NCI-H748 (cell line): ENCODE results near the gene CPE.
"Not testable (repeated sequence)": the region's sequence is repeated elsewhere in the genome, so short reads cannot be mapped to it uniquely, and the experiment has no call there.

Experiments used
- DNase-seq: peaks from one replicate; lab custom pipeline; 2025; ENCODE audit not compliant: unreplicated experiment; lab: John Stamatoyannopoulos, UW

CPE gene

DNA sequence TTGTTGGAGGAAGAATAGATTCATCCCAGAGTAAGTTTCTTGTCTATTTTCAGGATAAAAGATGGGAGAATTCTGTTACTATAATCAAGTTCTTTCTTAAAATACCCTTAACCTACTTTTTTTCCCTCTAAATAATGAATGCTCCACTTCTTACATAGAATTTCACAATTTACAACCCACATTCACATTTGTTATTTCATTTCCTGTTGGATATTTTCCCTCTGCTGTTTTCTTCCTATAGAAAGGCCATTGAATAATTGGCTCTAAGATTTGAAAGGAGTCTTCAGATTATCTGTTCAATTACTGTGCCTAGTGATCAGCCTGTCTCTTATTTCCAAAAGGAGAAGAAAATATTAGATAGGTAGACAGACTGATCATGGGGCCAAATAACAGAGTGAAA is 79.7 kb downstream of the CPE start:
- DNase-seq, result no peak

DNA sequence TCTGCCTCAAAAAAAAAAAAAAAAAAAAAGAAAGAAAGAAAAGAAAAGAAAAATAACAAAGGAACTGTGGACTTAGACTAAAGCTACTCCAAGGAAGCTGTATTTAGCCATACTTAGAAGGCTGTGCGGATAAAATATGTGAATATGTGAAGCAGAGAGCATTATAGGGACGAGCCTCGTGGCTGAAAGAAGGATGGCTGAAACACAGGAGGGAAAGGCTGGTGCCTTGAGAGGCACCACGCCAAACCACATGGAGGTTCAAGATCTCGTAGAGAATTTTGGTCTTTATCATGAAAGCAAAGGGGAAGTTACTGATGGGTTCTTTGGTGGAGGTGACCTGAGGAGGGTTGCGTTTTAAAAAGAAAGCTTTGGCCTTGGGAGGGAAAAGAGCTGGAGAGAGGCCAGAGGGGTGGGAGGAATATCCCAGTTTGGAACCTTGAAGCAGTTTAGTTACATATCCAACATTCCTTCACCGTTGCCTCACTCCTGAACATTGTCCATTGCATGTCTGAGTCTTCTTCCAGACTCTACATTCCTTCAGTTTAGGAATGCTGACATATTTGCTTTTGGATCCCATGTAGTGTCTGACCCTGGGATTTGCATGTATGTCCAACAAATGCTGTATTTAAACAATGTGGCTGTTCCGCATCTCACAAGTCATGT is 82.5 kb downstream of the CPE start:
- DNase-seq, result no peak

DNA sequence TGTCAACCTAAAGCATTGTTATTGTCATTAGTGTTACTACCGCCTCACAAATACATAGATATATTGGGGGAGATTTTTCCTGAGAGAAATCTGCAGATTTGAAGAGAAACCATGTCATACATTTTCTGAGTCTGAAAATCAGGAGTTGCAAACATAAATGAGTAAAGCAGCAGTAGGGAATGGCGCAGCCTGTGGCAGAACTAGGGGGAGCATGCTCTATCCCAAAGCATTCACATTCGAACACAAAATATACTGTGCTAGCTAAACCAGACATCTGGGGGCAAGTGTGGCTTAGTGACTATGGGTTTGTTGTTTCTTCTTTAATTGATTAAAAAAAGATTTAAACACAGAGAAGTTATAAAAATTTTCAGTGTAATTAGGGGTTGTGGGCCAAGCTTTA is 83.2 kb downstream of the CPE start:
- no peak for DNase-seq

DNA sequence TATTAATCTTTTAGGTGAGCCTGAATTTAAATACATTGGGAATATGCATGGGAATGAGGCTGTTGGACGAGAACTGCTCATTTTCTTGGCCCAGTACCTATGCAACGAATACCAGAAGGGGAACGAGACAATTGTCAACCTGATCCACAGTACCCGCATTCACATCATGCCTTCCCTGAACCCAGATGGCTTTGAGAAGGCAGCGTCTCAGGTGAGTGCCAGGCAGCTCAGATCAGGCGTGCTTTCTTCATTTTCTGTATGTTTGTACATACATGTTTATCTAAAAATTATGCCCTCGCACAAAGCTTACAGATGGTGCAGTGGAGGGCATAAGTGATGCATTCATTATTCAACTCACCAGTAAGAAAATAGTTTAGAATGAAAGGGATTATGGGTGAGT is 85.6 kb downstream of the CPE start:
- DNase-seq, result peak; percentile 22

DNA sequence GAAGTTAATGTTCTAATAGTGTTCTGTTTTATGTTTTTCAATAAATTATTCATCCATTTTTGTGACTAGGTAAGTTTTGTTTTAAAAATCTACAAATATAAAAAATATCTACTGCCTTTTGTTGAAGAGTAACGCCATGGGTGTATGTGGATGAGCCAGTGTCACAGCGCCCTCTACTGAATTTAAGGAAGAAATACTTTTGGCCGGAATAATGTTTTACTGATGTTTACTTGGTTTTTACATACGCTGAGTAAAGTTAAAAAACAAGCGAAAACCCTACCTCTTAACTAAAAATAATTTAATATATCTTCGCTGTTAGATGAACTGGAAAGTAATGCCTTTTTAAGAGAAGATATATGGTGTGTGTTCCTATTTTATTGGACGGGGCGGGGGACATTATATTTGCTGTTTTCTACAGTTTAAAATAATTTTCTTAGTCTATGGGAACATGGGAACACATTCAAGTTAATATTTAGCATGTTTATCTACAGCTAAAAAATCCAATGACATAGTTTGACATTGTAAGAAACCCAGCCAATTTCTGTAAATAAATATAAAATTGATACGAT is 86.1 kb downstream of the CPE start:
- peak; percentile 32 for DNase-seq

DNA sequence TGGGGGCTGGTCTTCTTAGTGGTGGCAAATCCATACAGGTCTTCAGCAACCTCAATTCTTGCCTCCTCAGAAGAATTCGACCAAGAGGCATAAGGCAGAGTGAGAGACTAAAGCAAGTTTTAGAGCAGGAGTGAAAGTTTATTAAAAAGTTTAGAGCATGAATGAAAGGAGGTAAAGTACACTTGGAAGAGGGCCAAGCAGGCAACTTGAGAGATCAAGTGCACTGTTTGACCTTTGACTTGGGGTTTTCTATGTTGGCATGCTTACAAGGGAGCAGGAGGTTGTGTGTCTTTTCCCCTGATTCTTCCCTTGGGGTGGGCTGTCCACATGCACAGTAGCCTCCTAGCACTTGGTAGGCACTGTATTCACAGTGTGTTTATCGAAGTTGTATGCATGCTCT is 91.2 kb downstream of the CPE start:
- DNase-seq, result no peak

DNA sequence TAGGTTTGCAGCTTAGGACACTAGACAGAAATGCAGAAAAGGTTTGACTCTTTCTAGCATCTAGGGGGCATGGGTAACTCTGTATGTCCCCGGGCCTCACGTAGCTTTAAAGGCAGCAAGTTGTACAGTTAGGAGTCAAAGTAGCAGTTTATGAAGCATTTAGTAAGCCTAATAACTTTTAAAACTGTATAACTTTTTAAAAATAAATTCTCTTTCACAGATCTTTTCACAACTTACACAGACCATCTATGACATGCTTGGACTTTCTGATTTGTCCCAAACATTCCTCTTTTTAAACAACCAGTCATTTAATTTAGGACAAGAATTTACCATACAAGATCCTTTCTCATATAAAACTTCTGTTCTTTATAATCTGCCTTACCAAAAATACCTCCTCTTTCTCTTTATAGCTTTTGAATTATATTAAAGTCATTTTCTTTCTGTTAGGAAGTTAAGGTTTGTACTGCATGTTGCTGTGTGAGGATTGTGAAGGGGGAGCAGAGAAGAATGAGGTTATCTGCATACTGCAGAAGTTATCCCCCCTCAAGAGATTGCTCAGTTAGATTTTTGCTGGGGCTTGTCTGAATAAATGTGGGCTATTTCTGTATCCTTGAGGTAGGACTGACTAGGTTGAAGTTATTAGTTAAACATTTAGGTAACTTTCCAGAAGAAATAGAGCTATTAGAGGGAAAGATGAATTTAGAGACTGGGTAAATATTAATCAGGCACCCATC is 94.3 kb downstream of the CPE start:
- DNase-seq, result no peak

DNA sequence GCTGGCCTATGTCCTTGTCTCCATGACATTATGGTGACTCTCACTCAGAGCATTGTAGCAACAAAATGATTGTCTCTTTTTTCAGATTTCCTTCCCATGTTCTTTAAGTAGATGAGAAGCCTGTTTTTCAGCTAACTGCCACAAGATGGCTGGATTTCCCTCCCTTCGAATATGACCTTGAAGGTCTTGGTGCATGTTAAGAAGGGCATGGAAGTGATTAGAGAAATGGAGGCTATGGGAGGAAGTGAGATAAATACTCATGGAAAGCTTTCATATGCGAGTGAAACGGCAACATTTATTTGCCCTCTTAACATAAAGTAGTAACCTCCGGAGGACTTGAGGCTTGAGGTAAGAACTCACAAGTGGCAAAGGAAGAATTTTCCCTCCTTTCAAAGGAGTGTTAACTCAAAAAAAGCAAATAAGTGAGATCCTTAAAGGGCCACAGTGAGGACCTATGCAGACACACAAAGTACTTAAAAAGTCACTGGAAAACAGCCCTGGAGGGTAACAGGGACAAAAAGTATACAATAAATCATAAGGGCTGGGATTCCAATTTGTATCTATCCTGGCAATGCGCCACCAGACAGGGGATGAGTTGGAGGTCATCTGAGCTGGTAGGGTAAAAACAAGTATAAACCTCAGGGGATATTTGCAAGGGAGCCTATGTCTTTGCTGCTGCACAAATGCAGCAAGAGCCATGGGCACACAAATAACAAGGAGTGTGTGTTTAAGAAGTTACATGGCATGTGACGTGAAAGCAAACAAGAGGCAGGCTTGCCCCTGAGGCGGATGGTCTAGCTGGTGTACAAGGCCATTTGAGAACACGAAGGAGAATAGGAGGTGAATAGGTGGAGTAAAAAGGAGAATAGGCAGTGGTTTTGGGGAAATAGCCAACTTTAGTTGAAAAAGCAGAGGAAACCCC is 96.2 kb downstream of the CPE start:
- DNase-seq, result no peak

DNA sequence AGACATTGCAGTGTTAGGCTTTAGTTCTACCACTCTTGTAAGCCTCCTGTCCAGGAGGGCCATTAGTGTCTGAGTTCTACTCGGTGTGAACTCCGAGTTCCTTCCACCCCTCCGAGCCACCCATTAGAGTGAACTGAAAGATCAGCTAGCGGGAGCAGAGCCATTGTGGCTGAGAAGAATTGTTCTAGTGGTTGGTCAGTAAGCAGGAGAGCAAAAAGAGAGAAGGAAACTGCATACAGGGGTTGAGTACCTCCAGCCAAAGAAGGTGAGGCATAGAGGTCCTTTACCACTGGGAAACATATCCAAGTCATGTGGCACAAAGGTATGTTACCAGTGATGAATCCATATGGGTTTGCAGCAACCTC is 96.9 kb downstream of the CPE start:
- no peak for DNase-seq

DNA sequence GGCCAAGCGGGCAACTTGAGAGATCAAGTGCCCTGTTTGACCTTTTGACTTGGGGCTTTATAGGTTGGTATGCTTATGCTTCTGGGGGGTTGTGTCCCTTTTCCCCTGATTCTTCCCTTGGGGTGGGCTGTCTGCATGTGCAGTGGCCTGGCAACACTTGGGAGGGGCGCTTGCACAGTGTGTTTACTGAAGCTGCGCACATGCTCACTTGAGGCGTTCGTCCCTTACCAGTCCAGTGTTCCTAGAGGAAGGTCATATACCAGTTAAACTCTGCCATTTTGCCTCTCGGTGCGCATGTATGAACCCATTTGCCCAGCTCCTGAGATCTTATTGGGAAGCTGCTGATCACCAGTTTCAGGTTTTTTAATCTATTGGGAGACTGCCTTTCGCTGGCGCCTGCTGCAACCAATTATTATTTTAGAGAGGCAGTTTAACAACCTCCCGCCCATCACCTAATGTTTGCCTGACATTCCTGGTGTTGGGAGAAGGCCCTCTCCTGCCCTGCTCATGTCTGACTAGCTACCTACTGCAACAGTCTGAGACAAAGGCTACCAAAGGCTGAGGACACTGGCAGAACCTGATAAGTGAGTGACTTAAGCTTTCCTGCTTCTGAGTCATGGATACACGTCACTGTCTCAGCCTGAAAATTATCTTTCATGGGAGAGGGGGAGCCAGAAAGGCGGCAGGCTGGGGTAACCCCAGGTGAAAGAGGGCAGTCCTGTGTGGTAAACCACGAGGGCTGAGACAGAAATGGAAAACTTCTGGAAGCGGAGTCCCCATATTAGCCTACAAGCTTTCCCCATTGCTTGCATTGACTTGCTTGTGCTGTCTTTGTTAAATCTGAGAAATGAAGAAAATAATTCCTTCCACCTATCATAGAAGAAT is 97.6 kb downstream of the CPE start:
- DNase-seq, result no peak

DNA sequence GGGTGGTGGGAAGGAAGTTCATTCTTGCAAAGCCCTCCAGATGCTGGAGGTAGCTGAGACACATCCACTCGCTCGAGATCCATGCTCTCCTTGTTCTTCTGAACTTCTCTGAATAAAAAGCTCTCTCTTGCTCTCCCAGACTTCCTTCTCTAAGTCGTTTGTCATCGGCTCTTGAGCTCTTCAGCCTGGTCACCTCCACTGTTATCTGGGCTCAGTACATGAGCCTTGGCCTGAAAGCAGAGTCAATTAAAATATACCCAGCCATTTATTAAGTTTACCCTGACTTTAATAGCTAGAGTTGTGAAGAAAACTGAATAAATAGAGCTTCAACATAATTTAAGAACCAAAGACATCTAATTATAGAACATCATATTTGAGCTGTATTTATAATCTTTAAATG is 99.0 kb downstream of the CPE start:
- no peak for DNase-seq

DNA sequence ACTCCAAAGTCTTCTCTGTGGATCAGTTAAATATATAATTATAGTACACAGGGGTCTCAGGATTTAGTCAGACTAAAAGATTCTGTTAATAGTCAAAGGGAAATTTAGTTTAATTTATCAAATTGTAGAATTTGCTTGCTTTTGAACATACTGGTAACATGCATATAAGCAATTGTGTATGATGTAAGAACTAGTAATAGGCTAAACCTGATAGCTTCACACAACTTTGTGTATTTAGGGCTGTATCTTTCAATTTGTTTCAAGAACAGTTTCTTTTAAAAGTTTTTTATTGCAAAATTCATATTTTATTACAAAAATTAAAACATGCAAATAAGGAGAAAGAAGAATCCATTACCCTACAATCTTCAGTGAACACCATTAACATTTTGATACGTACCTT is 99.5 kb downstream of the CPE start:
- DNase-seq, result no peak

DNA sequence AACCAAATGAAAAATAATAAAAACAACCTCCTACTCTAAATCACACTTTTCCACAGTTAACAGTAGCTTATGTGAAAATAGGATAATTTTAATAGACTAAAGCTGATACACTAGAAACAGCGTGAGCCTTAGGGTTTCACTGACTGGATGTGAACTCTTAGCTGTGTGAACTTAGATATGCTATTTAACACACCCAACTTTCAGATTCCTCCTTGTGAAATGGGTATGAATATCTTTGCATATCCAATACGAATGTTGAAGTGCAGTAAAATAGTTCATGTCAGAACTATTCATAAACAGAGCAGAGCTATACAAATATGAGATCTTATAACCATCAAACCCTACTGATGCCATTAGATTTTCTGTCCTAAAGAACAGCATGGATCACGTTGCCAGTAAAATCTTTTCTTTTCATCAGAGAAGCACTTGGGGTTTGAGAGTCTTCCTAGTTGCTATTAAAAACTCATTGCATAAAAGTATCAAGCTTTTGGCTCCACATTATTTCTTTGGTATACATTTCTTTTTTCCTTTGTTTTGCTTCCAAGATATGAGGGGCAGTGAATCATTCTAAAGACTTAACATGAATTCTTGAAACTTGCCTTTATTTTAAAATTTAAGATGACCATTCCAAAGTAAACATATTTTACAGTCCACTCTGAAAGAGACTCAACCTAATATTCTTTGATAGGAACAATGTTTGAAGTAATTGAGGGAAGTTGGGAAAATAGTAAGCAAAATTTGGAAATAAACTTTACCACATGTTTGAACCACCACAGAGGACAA is 102.4 kb downstream of the CPE start:
- no peak for DNase-seq

DNA sequence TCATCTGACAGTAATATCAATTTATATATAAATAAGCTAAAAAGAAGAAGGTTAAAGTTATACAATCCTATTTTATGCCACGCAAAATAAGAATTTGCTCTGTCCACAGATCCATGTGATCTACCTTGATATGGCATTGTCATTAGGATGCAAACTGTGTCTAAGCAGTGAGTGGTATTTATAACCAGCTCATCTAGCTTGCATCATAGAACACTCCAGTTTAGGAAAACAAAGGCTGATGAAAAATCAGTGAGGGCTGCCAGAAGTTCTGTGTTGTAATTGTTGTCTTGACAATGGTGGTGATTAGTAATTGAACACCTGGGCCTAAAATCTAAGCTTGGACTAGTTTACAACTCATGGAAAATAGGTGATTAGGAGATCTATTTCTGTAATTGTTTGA is 111.0 kb downstream of the CPE start:
- DNase-seq, result peak; percentile 35

DNA sequence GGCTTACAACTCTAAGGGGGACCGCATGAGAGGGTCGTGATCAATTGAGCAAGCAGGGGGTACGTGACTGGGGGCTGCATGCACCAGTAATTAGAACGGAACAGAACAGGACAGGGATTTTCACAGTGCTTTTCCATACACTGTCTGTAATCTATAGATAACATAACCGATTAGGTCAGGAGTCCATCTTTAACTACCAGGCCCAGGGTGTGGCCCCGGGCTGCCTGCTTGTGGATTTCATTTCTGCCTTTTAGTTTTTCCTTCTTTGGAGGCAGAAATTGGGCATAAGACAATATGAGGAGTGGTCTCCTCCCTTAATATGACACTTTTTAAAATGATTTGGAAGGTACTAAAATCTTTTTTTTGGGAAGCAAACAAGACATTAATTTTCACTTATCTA is 113.8 kb downstream of the CPE start:
- DNase-seq, result not testable (repeated sequence)

DNA sequence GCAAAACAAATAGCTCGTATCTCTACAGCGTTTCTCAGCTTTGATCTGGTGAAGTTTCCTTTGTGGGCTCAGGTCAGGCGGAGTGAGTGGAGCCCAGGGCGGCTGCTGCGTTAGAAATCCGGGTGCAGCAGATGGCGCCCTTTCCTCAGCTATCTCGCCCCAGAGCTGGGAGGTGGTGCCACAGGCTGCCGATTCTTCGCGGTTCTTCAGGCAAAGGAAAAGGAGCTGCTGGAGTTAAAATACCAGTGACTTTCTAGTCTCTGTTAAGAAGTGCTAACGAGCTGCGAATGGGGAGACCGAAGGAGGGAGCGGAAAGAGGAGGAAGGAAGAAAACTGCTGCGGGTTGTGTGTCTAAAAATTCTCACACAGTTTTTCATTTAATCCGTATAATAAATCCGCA is 114.6 kb downstream of the CPE start:
- no peak for DNase-seq

DNA sequence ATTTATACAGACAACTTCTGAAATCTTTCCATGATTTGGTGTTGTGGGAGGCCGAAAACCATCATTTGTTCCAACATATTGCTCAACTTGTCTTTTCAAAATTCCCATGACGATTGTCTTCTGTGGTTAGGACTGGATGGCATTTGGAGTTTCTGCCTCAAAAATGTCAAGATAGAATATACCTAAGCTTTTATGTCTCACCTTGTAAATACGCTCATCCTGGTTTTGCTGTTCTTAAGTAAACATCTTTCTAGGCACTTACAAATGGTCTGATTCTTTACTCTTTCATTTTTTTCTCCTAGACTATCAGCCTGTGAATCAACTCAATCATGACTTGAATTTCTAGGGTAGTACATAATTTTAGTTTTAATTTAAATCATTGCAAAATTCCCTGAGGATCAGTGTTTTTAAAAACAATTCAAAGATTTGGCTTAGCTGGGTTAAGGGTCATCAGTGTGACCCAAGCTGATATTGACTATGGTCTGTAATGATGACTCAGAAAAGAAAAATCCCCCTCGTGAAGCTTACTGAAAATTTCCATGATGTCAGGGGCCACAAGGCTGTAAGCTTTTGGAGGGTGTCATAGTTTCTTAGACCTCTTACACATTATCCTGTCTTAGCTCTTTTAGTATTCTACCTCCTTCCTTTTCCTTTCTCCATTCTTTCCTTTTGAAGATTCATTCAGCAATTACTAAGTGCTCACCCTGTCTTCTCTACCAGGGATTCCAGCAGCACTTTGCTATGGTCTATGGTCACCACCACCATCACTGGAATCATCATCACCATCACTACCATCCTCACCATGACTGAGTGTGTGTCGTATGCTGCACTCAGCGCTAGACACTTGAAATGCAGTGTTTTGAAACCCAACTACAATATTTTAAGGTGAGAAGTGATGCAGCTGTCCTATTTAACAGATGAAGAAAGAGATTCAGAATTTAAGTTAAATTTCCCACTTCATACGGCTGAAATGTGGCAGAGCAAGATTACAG is 124.4 kb downstream of the CPE start:
- no peak for DNase-seq

DNA sequence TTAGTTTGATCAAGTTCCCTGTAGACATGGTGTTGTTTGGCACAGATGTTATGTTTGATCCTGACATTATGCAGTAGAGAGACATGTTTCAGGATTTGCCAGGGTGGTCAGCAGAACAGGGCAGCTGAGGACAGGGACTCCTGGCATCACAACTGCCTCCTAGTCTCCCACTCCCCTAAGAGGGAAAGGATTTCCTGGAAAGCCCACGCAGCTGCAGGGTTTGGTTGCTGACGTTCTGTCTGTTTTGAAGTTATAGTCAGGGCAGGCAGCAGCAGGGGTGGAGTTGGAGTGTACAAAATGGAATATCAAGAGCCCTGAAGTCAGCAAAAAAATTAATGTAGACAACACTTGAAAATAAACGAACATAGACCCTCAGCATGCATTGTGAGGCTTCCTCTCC is 125.4 kb downstream of the CPE start:
- no peak for DNase-seq
